ENCODE data around the gene TEX30.

DNA sequence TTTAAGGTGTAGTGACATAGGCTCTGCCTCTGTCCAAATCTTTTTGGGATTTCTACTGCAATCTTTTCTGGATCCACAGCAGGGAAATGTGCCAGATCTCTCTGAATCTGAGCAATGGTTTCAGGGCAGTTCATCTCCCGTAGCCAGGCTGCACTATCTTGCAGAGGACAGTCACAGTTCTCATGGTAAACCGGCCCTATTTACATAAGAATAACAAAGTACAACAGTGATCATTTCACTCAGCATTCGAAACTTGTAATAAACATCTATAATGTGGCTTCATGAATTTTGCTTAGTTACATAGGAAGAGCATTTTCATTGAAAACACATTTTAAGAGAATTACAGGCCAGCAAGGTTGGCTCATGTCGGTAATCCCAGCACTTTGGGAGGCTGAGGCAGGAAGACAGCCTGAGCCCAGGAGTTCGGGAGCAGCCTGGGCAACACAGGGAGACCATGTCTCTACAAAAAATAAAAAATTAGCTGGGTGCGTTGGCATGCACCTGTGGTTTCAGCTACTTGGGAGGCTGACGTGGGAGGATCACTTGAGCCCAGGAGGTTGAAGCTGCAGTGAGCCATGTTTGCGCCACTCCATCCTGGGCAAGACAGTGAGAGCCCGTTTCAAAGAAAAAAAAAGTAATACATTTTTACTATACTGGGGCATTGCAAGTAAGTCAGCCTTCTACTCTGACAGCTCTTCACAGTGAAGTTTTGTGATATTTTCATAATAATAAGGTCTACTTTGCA lies 20.2 kb upstream of the TEX30 start:
- no peak for TF ChIP-seq POLR2A (IDR thresholded peaks at IDR 0.05)
- TF ChIP-seq, protein P1, sequence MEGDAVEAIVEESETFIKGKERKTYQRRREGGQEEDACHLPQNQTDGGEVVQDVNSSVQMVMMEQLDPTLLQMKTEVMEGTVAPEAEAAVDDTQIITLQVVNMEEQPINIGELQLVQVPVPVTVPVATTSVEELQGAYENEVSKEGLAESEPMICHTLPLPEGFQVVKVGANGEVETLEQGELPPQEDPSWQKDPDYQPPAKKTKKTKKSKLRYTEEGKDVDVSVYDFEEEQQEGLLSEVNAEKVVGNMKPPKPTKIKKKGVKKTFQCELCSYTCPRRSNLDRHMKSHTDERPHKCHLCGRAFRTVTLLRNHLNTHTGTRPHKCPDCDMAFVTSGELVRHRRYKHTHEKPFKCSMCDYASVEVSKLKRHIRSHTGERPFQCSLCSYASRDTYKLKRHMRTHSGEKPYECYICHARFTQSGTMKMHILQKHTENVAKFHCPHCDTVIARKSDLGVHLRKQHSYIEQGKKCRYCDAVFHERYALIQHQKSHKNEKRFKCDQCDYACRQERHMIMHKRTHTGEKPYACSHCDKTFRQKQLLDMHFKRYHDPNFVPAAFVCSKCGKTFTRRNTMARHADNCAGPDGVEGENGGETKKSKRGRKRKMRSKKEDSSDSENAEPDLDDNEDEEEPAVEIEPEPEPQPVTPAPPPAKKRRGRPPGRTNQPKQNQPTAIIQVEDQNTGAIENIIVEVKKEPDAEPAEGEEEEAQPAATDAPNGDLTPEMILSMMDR (IDR thresholded peaks at IDR 0.05) = no peak
- TF ChIP-seq POLR2AphosphoS5 (IDR thresholded peaks at IDR 0.05) = no peak

All from prostate gland (tissue), 2 donors.